Smooth muscle cell (in vitro differentiated cells): ENCODE results near the gene DTD1. TPM values are rescaled to one million over a fixed set of nuclear protein-coding genes. Genes with fewer than 3 reads are reported as not detected.

Source experiments
- DNase-seq: peaks from one replicate; lab custom pipeline; 2025; ENCODE audit not compliant: unreplicated experiment; lab: John Stamatoyannopoulos, UW
- H2AFZ ChIP-seq: fragments of 200-600 bp; sonication (generic); 2 replicates; pipeline ENCODE4 v1.6.0; 2016; ENCODE audit warnings: antibody characterized with exemption, low read depth, mild to moderate bottlenecking
- H3F3A ChIP-seq: fragments of 200-600 bp; sonication (generic); 2 replicates; pipeline ENCODE4 v1.6.0; 2017; ENCODE audit warnings: antibody characterized with exemption, low read depth
- H3K27ac ChIP-seq: fragments of 200-600 bp; sonication (generic); 2 replicates; pipeline ENCODE4 v1.5.1; 2016; ENCODE audit warnings: low read depth, mild to moderate bottlenecking
- H3K27me3 ChIP-seq: fragments of 200-600 bp; sonication (generic); 2 replicates; pipeline ENCODE4 v1.6.1; 2016; ENCODE audit warnings: low read depth, mild to moderate bottlenecking
- H3K36me3 ChIP-seq: fragments of 200-600 bp; sonication (generic); 2 replicates; pipeline ENCODE4 v1.5.1; 2016; ENCODE audit warnings: low read depth
- H3K4me1 ChIP-seq: fragments of 200-600 bp; sonication (generic); 2 replicates; pipeline ENCODE4 v1.5.1; 2016; ENCODE audit warnings: low read depth
- H3K4me2 ChIP-seq: fragments of 200-600 bp; sonication (generic); 2 replicates; pipeline ENCODE4 v1.6.0; 2016; ENCODE audit warnings: mild to moderate bottlenecking
- H3K4me3 ChIP-seq: fragments of 200-600 bp; sonication (generic); 2 replicates; pipeline ENCODE4 v1.5.1; 2016; ENCODE audit warnings: mild to moderate bottlenecking
- H3K79me2 ChIP-seq: fragments of 200-600 bp; sonication (generic); 2 replicates; pipeline ENCODE4 v1.6.0; 2016; ENCODE audit warnings: low read depth, mild to moderate bottlenecking
- H3K9ac ChIP-seq: fragments of 200-600 bp; sonication (generic); 2 replicates; pipeline ENCODE4 v1.6.0; 2016; ENCODE audit warnings: low read depth
- H3K9me3 ChIP-seq: fragments of 200-600 bp; sonication (generic); replicated peaks from 2 replicates; pipeline ENCODE4 v1.5.1; 2016; ENCODE audit warnings: low read depth
- H4K20me1 ChIP-seq: fragments of 200-600 bp; sonication (generic); 2 replicates; pipeline ENCODE4 v1.6.0; 2016; ENCODE audit warnings: low read depth
- CTCF ChIP-seq: fragments of 200-600 bp; sonication (generic); IDR thresholded peaks from 2 replicates; pipeline ENCODE4 v1.5.1; 2017; ENCODE audit warnings: borderline replicate concordance, mild to moderate bottlenecking, antibody characterized with exemption; ENCODE audit not compliant: insufficient read depth, poor library complexity, severe bottlenecking
- WGBS: methylation state at CpG from one replicate; pipeline ENCODE4 v1.1.7; 2016; ENCODE audit warnings: low lambda C conversion rate; 5-methylcytosine and 5-hydroxymethylcytosine counted together
- polyA plus RNA-seq: library from polyadenylated mRNA; unstranded; fragments of >200 nt; fragmentation: Nextera tagmentation; extraction: Ambion mirVana; gene quantifications from 2 replicates; pipeline ENCODE4 v1.2.1, GENCODE V29; 2016
- total RNA-seq: library from RNA; depleted of rRNA; stranded (reverse); fragments of >200 nt; gene quantifications from 2 replicates; pipeline ENCODE4 v1.2.3, GENCODE V29; 2014

DTD1 gene
- total and polyA plus RNA-seq, 2 experiments from 2014 or later = 23.9 to 26.9 TPM

- H3K27me3 ChIP-seq = no peaks in the 10 kb centered on the region
- no peaks in the 10 kb centered on the region for H3K4me1 ChIP-seq
- H2AFZ ChIP-seq = no peak overlapping the region
- H3K4me2 ChIP-seq = no peak overlapping the region
- H3K79me2 ChIP-seq = no peaks in the 10 kb centered on the region
- no peaks in the 10 kb centered on the region for H4K20me1 ChIP-seq
- H3K36me3 ChIP-seq = no peaks in the 10 kb centered on the region
- no peaks in the 10 kb centered on the region for H3K9me3 ChIP-seq
- H3K4me3 ChIP-seq = no peak overlapping the region
- whole genome bisulfite sequencing = 80% methylated on average over 11 of the region's 11 CpGs
- H3F3A ChIP-seq = no peaks in the 10 kb centered on the region
- no peak overlapping the region for H3K9ac ChIP-seq
- H3K27ac ChIP-seq = no peak overlapping the region
- no peak for DNase-seq
- TF ChIP-seq CTCF = peak; percentile 48
Measured at GRCh38 chr20:18628330-18628920, 40.6 kb downstream of the DTD1 start.

- H3K36me3 ChIP-seq = no peaks in the 10 kb centered on the region
- no peaks in the 10 kb centered on the region for H3K4me1 ChIP-seq
- H3K9ac ChIP-seq = no peak overlapping the region
- peak; percentile 15 for DNase-seq
- H3K27ac ChIP-seq = no peak overlapping the region
- no peaks in the 10 kb centered on the region for H3F3A ChIP-seq
- 16% methylated on average over 7 of the region's 7 CpGs for WGBS
- H3K4me3 ChIP-seq = no peak overlapping the region
- peak; percentile 94 for TF ChIP-seq CTCF
- no peaks in the 10 kb centered on the region for H3K79me2 ChIP-seq
- no peaks in the 10 kb centered on the region for H3K27me3 ChIP-seq
- no peak overlapping the region for H2AFZ ChIP-seq
- no peaks in the 10 kb centered on the region for H3K9me3 ChIP-seq
- H3K4me2 ChIP-seq = no peak overlapping the region
- no peaks in the 10 kb centered on the region for H4K20me1 ChIP-seq
Measured at GRCh38 chr20:18632196-18632789, 44.4 kb downstream of the DTD1 start.

GRCh38 chr20:18633411-18633810 lies 45.6 kb downstream of the DTD1 start:
- WGBS = 63% methylated on average over 2 of the region's 2 CpGs
- TF ChIP-seq CTCF = no peak

GRCh38 chr20:18634501-18634900 lies 46.6 kb downstream of the DTD1 start:
- DNase-seq = no peak
- H3K9me3 ChIP-seq = no peaks in the 10 kb centered on the region
- no peak overlapping the region for H3K27ac ChIP-seq
- no peaks in the 10 kb centered on the region for H3K27me3 ChIP-seq
- H3K79me2 ChIP-seq = no peaks in the 10 kb centered on the region
- no peaks in the 10 kb centered on the region for H3K36me3 ChIP-seq
- no peak overlapping the region for H3K4me2 ChIP-seq
- WGBS = 60% methylated on average over 5 of the region's 5 CpGs
- no peak overlapping the region for H2AFZ ChIP-seq
- H3K4me3 ChIP-seq = no peak overlapping the region
- no peak overlapping the region for H3K9ac ChIP-seq
- no peaks in the 10 kb centered on the region for H3F3A ChIP-seq
- H3K4me1 ChIP-seq = no peaks in the 10 kb centered on the region
- no peaks in the 10 kb centered on the region for H4K20me1 ChIP-seq
- no peak for TF ChIP-seq CTCF

More at GRCh38 chr20:18633411-18633810, 45.6 kb downstream of the DTD1 start:
- Histone ChIP-seq H3K36me3 (no peaks in the 10 kb centered on the region), H3K27me3 (no peaks in the 10 kb centered on the region), H3F3A (no peaks in the 10 kb centered on the region), H4K20me1 (no peaks in the 10 kb centered on the region), H3K4me1 (no peaks in the 10 kb centered on the region), H3K27ac (no peak overlapping the region), H3K4me2 (peak overlapping the region; percentile 2), H2AFZ (no peak overlapping the region), H3K9ac (no peak overlapping the region), H3K79me2 (no peaks in the 10 kb centered on the region), H3K9me3 (no peaks in the 10 kb centered on the region), H3K4me3 (no peak overlapping the region)
- no peak for DNase-seq
